ENCODE results near the gene SPAG16.

GRCh38 chr2:213792045-213792444 lies 507.8 kb downstream of the SPAG16 start:
- TF ChIP-seq POLR2AphosphoS5 (IDR thresholded peaks at IDR 0.05; ENCODE audit: borderline replicate concordance, low read depth, low read length): no peak
- no peak for TF ChIP-seq EZH2 (IDR thresholded peaks at IDR 0.05)
